ENCODE data around the gene SPPL3.

- TF ChIP-seq POLR2A (IDR thresholded peaks at IDR 0.05), result no peak
- no peak for TF ChIP-seq CTCF (IDR thresholded peaks at IDR 0.05)
- TF ChIP-seq EP300 (IDR thresholded peaks at IDR 0.05), result no peak
Observed at GRCh38 chr12:120920178-120920577, 16.0 kb upstream of the SPPL3 start.

Measured in tibial nerve (tissue), 4 donors.